ENCODE measurements around the gene IMPDH1.

GRCh38 chr7:128373606-128374005 lies 36.2 kb downstream of the IMPDH1 start:
- TF ChIP-seq CTCF (IDR thresholded peaks at IDR 0.05; ENCODE audit: poor library complexity, severe bottlenecking) (no peak), TAF1 (IDR thresholded peaks at IDR 0.05; ENCODE audit: low read depth) (no peak), RAD21 (conservative IDR thresholded peaks at IDR 0.05) (no peak), EZH2 (IDR thresholded peaks at IDR 0.05; ENCODE audit: borderline replicate concordance, insufficient read depth, low read length, poor library complexity, severe bottlenecking) (no peak), POLR2AphosphoS5 (IDR thresholded peaks at IDR 0.05) (no peak), REST (IDR thresholded peaks at IDR 0.05; ENCODE audit: borderline replicate concordance) (no peak), MXI1 (conservative IDR thresholded peaks at IDR 0.05; ENCODE audit: poor library complexity, severe bottlenecking) (no peak), EP300 (conservative IDR thresholded peaks at IDR 0.05; ENCODE audit: poor library complexity, severe bottlenecking) (no peak), SMC3 (conservative IDR thresholded peaks at IDR 0.05; ENCODE audit: poor library complexity) (no peak)
